ENCODE measurements around the gene TFB2M.

Gene TFB2M

DNA sequence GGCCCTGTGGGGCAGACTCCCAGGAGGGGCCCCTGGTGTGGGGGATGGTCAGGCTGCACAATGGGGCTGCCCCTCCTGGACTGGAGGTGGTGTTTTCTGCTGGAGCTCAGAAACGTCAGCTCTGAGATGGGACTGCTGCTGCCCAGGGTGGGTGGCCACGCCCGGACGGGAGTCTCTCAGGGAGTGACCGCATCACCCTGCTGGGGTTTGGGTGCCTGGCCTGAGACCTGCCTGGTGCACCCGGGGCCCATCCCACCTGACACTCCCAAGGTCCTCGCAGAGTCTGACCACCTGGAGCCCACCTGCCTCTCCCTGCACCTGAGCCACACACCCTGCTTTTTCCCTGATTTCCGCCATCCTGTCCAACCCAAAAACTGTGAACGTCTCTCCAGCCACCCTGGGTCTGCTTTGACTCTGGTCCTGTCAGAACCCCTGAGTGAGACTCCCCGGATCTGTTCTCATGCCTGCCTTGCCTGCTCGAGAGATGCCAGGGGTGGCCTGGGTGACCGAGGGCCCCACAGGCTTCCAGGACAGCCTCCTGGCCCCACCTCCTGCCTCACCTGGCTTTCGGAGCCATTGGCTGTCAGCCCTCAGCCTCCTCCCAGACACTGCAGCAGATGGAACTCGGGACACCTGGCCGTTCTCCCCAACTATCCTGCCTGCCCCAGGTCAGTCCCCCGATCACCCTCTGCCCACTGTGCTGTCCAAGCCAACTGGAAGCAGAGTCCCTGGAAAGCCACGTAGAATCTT is 47.4 kb downstream of the TFB2M start:
- FAIRE-seq (no peak), DNase-seq (ENCODE audit: insufficient read length, low spot score) (no peak)
- TF ChIP-seq PAX5 (IDR thresholded peaks at IDR 0.05; ENCODE audit: insufficient read depth, low read length, severe bottlenecking) = no peak
- no peak for TF ChIP-seq POLR2A (IDR thresholded peaks at IDR 0.05; ENCODE audit: low read depth, low read length)
- TF ChIP-seq POU2F2 (IDR thresholded peaks at IDR 0.05; ENCODE audit: low read depth, low read length) = no peak
- TF ChIP-seq SPI1 (IDR thresholded peaks at IDR 0.05; ENCODE audit: low read depth, low read length) = no peak
- TF ChIP-seq POLR2AphosphoS5 (IDR thresholded peaks at IDR 0.05; ENCODE audit: low read depth, low read length) = no peak
- TF ChIP-seq TAF1 (IDR thresholded peaks at IDR 0.05; ENCODE audit: low read depth, low read length) = no peak

- no peak for FAIRE-seq
- no peak for TF ChIP-seq TAF1 (IDR thresholded peaks at IDR 0.05; ENCODE audit: low read depth, low read length)
- TF ChIP-seq POU2F2 (IDR thresholded peaks at IDR 0.05; ENCODE audit: low read depth, low read length) = no peak
- TF ChIP-seq SPI1 (IDR thresholded peaks at IDR 0.05; ENCODE audit: low read depth, low read length) = no peak
- TF ChIP-seq PAX5 (IDR thresholded peaks at IDR 0.05; ENCODE audit: insufficient read depth, low read length, severe bottlenecking) = no peak
- TF ChIP-seq POLR2AphosphoS5 (IDR thresholded peaks at IDR 0.05; ENCODE audit: low read depth, low read length) = no peak
- TF ChIP-seq POLR2A (IDR thresholded peaks at IDR 0.05; ENCODE audit: low read depth, low read length) = no peak
- no peak for DNase-seq (ENCODE audit: insufficient read length, low spot score)
These were observed 48.7 kb downstream of the TFB2M start for GRCh38 chr1:246517391-246517790.

DNA sequence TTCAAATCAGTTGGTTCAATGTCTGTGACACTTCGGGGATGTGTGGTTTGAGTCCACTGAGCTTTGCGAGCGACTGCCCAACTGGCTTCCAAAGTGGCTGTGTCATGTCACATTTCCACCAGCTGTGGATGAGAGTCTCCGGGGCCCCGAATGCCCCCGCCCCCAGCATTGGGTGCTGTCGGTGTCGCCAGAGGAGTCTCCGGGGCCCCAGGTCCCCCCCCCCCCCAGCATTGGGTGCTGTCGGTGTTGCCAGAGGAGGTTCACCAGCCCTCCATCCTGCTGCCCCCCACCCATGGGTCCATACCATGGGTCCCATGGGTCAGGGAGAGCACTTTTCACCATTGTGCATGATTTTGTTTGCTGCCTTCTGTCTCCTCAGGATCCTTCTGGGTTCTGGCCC is 49.9 kb downstream of the TFB2M start:
- no peak for DNase-seq (ENCODE audit: insufficient read length, low spot score)
- TF ChIP-seq POLR2AphosphoS5 (IDR thresholded peaks at IDR 0.05; ENCODE audit: low read depth, low read length) = no peak
- no peak for TF ChIP-seq SPI1 (IDR thresholded peaks at IDR 0.05; ENCODE audit: low read depth, low read length)
- no peak for TF ChIP-seq POLR2A (IDR thresholded peaks at IDR 0.05; ENCODE audit: low read depth, low read length)
- TF ChIP-seq POU2F2 (IDR thresholded peaks at IDR 0.05; ENCODE audit: low read depth, low read length) = no peak
- TF ChIP-seq TAF1 (IDR thresholded peaks at IDR 0.05; ENCODE audit: low read depth, low read length) = no peak
- no peak for TF ChIP-seq PAX5 (IDR thresholded peaks at IDR 0.05; ENCODE audit: insufficient read depth, low read length, severe bottlenecking)
- FAIRE-seq = no peak

DNA sequence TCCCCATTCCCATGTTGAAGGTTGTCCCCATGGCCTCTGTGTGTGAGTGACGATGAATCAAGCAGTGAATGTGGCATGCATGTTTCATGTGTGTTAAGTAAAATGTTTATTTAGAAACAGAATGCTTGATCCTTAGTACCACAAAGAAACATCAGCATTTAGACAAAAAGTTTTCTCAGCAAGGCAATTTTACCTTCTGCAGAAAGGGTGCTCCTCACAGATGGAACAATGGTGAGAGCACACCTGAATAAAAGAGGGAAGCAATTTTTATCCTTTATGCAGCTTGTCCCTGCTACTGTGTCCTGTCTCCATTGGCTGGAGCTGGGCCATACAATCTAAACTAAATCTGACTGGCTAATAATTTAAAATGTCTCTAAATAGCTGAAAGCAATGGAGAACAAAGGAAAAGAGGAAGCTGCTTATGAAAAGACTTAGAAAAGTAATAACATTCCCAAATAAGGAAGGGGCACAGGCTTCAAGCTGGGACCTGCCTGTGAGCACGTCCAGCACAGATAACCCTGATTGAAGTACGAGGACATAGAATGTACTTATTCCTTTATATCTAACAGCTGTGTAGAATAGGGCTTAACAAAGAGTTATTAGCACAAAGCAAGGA is 50.6 kb downstream of the TFB2M start:
- DNase-seq (ENCODE audit: insufficient read length, low spot score) (no peak), FAIRE-seq (peak; percentile 16)
- no peak for TF ChIP-seq SPI1 (IDR thresholded peaks at IDR 0.05; ENCODE audit: low read depth, low read length)
- no peak for TF ChIP-seq TAF1 (IDR thresholded peaks at IDR 0.05; ENCODE audit: low read depth, low read length)

DNA sequence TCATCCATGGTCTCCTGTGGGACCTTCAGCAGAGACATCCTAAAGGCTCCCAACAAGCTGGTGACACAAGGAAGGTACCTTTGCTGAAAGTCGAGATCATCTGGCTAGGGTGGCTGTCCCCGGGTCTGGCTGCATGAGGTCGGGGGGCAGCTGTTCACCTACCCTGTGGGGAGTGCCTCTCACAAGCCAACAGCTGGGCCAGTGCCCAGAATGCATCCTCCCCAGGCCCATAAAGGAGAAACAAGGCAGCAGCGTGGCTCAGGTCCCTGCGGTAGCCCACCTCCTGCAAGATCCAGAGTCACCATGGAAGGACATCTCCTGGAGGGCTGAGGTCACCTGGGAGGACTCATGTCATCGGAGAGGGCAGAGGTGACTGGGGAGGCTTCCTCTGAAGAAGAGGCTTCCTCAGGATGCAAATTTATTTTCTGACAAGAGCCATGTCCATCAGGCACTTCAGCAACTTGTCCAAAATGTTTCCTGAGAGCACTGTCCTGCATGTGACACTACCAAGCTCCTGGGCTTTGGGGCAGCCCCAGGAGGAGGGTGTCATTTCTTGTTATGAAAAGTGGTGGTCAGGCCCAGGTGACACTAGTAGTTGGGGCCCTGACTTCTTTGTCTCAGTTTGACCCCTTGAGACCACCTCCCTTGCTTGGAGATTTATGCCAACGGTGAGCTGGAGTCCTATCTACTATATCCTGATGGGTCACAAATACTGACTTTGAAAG is 52.3 kb downstream of the TFB2M start:
- FAIRE-seq = no peak
- no peak for TF ChIP-seq TAF1 (IDR thresholded peaks at IDR 0.05; ENCODE audit: low read depth, low read length)
- no peak for TF ChIP-seq POLR2AphosphoS5 (IDR thresholded peaks at IDR 0.05; ENCODE audit: low read depth, low read length)
- no peak for TF ChIP-seq POU2F2 (IDR thresholded peaks at IDR 0.05; ENCODE audit: low read depth, low read length)
- no peak for TF ChIP-seq POLR2A (IDR thresholded peaks at IDR 0.05; ENCODE audit: low read depth, low read length)
- TF ChIP-seq SPI1 (IDR thresholded peaks at IDR 0.05; ENCODE audit: low read depth, low read length) = no peak
- no peak for TF ChIP-seq PAX5 (IDR thresholded peaks at IDR 0.05; ENCODE audit: insufficient read depth, low read length, severe bottlenecking)
- no peak for DNase-seq (ENCODE audit: insufficient read length, low spot score)

- FAIRE-seq (no peak), DNase-seq (ENCODE audit: insufficient read length, low spot score) (no peak)
- TF ChIP-seq POLR2A (IDR thresholded peaks at IDR 0.05; ENCODE audit: low read depth, low read length) (no peak), TAF1 (IDR thresholded peaks at IDR 0.05; ENCODE audit: low read depth, low read length) (no peak), SPI1 (IDR thresholded peaks at IDR 0.05; ENCODE audit: low read depth, low read length) (no peak), PAX5 (IDR thresholded peaks at IDR 0.05; ENCODE audit: insufficient read depth, low read length, severe bottlenecking) (no peak), POU2F2 (IDR thresholded peaks at IDR 0.05; ENCODE audit: low read depth, low read length) (no peak), POLR2AphosphoS5 (IDR thresholded peaks at IDR 0.05; ENCODE audit: low read depth, low read length) (no peak)
These were observed 53.0 kb downstream of the TFB2M start for GRCh38 chr1:246513041-246513440.

- TF ChIP-seq TAF1 (IDR thresholded peaks at IDR 0.05; ENCODE audit: low read depth, low read length) (no peak), SPI1 (IDR thresholded peaks at IDR 0.05; ENCODE audit: low read depth, low read length) (no peak), PAX5 (IDR thresholded peaks at IDR 0.05; ENCODE audit: insufficient read depth, low read length, severe bottlenecking) (no peak), POLR2A (IDR thresholded peaks at IDR 0.05; ENCODE audit: low read depth, low read length) (no peak), POLR2AphosphoS5 (IDR thresholded peaks at IDR 0.05; ENCODE audit: low read depth, low read length) (no peak), POU2F2 (IDR thresholded peaks at IDR 0.05; ENCODE audit: low read depth, low read length) (no peak)
- DNase-seq (ENCODE audit: insufficient read length, low spot score) = no peak
- no peak for FAIRE-seq
These were observed 53.4 kb downstream of the TFB2M start for GRCh38 chr1:246512635-246513034.

- FAIRE-seq = no peak
- no peak for DNase-seq (ENCODE audit: insufficient read length, low spot score)
- TF ChIP-seq SPI1 (IDR thresholded peaks at IDR 0.05; ENCODE audit: low read depth, low read length) = no peak
- TF ChIP-seq POU2F2 (IDR thresholded peaks at IDR 0.05; ENCODE audit: low read depth, low read length) = no peak
- TF ChIP-seq POLR2AphosphoS5 (IDR thresholded peaks at IDR 0.05; ENCODE audit: low read depth, low read length) = no peak
- TF ChIP-seq POLR2A (IDR thresholded peaks at IDR 0.05; ENCODE audit: low read depth, low read length) = no peak
- no peak for TF ChIP-seq TAF1 (IDR thresholded peaks at IDR 0.05; ENCODE audit: low read depth, low read length)
- TF ChIP-seq PAX5 (IDR thresholded peaks at IDR 0.05; ENCODE audit: insufficient read depth, low read length, severe bottlenecking) = no peak
These were observed 53.8 kb downstream of the TFB2M start for GRCh38 chr1:246512230-246512629.

DNA sequence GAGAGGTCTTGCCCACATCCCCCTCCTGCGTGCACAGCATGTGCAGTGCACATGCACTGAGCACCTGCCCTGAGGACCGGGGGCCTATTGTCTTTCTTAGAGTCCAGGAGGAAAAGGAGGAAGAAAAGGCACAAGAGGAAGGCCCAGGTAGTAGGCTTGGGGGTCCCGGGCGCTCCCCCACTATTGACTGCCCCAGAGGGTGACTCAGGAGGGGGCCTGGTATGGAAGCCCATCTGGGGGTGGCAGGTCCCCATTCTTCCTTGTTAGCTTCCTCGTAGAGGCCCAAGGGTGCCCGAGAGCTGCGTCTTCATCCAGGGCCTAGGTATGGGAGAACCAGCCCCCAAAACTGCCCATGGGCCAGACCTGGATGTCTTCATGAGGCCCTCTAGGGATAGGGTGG is 54.9 kb downstream of the TFB2M start:
- no peak for TF ChIP-seq POU2F2 (IDR thresholded peaks at IDR 0.05; ENCODE audit: low read depth, low read length)
- no peak for TF ChIP-seq SPI1 (IDR thresholded peaks at IDR 0.05; ENCODE audit: low read depth, low read length)
- DNase-seq (ENCODE audit: insufficient read length, low spot score) (no peak), FAIRE-seq (no peak)

Data from GM12891 (cell line).